Right ventricle myocardium superior (tissue), 1 donor: ENCODE results near the gene OSBPL7. TPM values are rescaled to one million over a fixed set of nuclear protein-coding genes. Genes with fewer than 3 reads are reported as not detected.

Experiments
- ATAC-seq: fragments of 200-7000 bp; cut with Tn5 transposase; one replicate; pipeline ENCODE4 v1.9.1; 2020; ENCODE audit warnings: mild to moderate bottlenecking; ENCODE audit not compliant: poor library complexity
- DNase-seq: peaks from one replicate; pipeline ENCODE4 v3.0.0-alpha.2; 2020
- intact Hi-C: fragments of 100-400 bp; cut with DNase I; formaldehyde crosslinking; loops from one replicate; pipeline ENCODE4 v1.11.2; 2022
- long read RNA-seq: library from polyadenylated mRNA; unstranded; transcript quantifications from one replicate; pipeline ENCODE4 v2.0.0, GENCODE V29; 2021
- total RNA-seq: library from RNA; stranded (reverse); fragmentation: NEBNext Ultra II Directional; extraction: Animal tissue kit (Norgen Biotek cat#: 25700); gene quantifications from one replicate; pipeline ENCODE4 v1.2.1, GENCODE V29; 2021
- donor health status: DM: no; HTN: yes; CAD: no; lungs with severe emphysema.

The OSBPL7 gene
- 4.8 TPM for total RNA-seq
- long read RNA-seq, transcript OSBPL7-201 (23 exons, 3,640 nt) = major isoform, 5 of 8 reads
- long read RNA-seq, partial matches to known transcripts = 2 of 8 reads
- long read RNA-seq, other reads (novel, unspliced or antisense) = 1 of 8 reads

- peak; percentile 81 for ATAC-seq
- intact Hi-C loops = no loop called here
- peak; percentile 75 for DNase-seq
Observed at GRCh38 chr17:47821424-47822391, at the start of gene OSBPL7. Gene OSBPL7, minus strand, starts transcription at chr17:47821794. Its CDS starts 1,516 bp downstream, at chr17:47820278.

GRCh38 chr17:47871048-47871447, 49.5 kb upstream of the OSBPL7 start:
- intact Hi-C loops = no loop called here
- DNase-seq (no peak), ATAC-seq (no peak)

GRCh38 chr17:47870056-47870455, 48.5 kb upstream of the OSBPL7 start:
- DNase-seq (no peak), ATAC-seq (no peak)
- intact Hi-C loops = no loop called here

GRCh38 chr17:47869114-47869513, 47.5 kb upstream of the OSBPL7 start:
- ATAC-seq = no peak

GRCh38 chr17:47867813-47868533, 46.4 kb upstream of the OSBPL7 start:
- intact Hi-C loops = no loop called here
- no peak for DNase-seq
- ATAC-seq = no peak

More at GRCh38 chr17:47869114-47869513, 47.5 kb upstream of the OSBPL7 start:
- DNase-seq = no peak
- intact Hi-C loops = no loop called here

- DNase-seq (no peak), ATAC-seq (no peak)
- intact Hi-C loops = no loop called here
Observed at GRCh38 chr17:47866941-47867340, 45.3 kb upstream of the OSBPL7 start.

- intact Hi-C loops = no loop called here
- ATAC-seq = no peak
Observed at GRCh38 chr17:47864791-47865216, 43.2 kb upstream of the OSBPL7 start.

GRCh38 chr17:47862621-47863440, 41.2 kb upstream of the OSBPL7 start:
- DNase-seq (no peak), ATAC-seq (no peak)
- intact Hi-C loops = no loop called here

More at GRCh38 chr17:47864791-47865216, 43.2 kb upstream of the OSBPL7 start:
- DNase-seq = no peak

GRCh38 chr17:47860386-47860785, 38.8 kb upstream of the OSBPL7 start:
- intact Hi-C loops = no loop called here
- no peak for ATAC-seq
- no peak for DNase-seq

- DNase-seq = no peak
- intact Hi-C loops = no loop called here
- no peak for ATAC-seq
Observed at GRCh38 chr17:47857551-47858455, 36.2 kb upstream of the OSBPL7 start.

GRCh38 chr17:47856830-47857229, 35.2 kb upstream of the OSBPL7 start:
- no peak for ATAC-seq
- DNase-seq = no peak
- intact Hi-C loops = no loop called here

GRCh38 chr17:47855737-47856136, 34.1 kb upstream of the OSBPL7 start:
- no peak for DNase-seq
- no peak for ATAC-seq
- intact Hi-C loops = no loop called here

- no peak for DNase-seq
- intact Hi-C loops = no loop called here
- no peak for ATAC-seq
Observed at GRCh38 chr17:47853616-47854015, 32.0 kb upstream of the OSBPL7 start.

GRCh38 chr17:47852113-47852949, 30.7 kb upstream of the OSBPL7 start:
- ATAC-seq = no peak
- DNase-seq = no peak

GRCh38 chr17:47851764-47852112, 30.1 kb upstream of the OSBPL7 start:
- DNase-seq = no peak
- no peak for ATAC-seq
- intact Hi-C loops = no loop called here

More at GRCh38 chr17:47852113-47852949, 30.7 kb upstream of the OSBPL7 start:
- intact Hi-C loops = no loop called here

GRCh38 chr17:47850692-47851573, 29.3 kb upstream of the OSBPL7 start, which contains the start of gene SP6:
Gene SP6, minus strand, starts transcription at chr17:47851163. Its CDS starts 2,734 bp downstream, at chr17:47848429.
- intact Hi-C loops = no loop called here
- peak; percentile 65 for DNase-seq
- peak; percentile 92 for ATAC-seq
